ENCODE results near the gene EIF4G3.

EIF4G3 gene, protein sequence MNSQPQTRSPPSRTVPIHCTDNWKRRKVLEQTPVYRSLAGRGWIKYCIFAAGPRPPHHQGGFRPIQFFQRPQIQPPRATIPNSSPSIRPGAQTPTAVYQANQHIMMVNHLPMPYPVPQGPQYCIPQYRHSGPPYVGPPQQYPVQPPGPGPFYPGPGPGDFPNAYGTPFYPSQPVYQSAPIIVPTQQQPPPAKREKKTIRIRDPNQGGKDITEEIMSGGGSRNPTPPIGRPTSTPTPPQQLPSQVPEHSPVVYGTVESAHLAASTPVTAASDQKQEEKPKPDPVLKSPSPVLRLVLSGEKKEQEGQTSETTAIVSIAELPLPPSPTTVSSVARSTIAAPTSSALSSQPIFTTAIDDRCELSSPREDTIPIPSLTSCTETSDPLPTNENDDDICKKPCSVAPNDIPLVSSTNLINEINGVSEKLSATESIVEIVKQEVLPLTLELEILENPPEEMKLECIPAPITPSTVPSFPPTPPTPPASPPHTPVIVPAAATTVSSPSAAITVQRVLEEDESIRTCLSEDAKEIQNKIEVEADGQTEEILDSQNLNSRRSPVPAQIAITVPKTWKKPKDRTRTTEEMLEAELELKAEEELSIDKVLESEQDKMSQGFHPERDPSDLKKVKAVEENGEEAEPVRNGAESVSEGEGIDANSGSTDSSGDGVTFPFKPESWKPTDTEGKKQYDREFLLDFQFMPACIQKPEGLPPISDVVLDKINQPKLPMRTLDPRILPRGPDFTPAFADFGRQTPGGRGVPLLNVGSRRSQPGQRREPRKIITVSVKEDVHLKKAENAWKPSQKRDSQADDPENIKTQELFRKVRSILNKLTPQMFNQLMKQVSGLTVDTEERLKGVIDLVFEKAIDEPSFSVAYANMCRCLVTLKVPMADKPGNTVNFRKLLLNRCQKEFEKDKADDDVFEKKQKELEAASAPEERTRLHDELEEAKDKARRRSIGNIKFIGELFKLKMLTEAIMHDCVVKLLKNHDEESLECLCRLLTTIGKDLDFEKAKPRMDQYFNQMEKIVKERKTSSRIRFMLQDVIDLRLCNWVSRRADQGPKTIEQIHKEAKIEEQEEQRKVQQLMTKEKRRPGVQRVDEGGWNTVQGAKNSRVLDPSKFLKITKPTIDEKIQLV (N-terminal part only)

DNA sequence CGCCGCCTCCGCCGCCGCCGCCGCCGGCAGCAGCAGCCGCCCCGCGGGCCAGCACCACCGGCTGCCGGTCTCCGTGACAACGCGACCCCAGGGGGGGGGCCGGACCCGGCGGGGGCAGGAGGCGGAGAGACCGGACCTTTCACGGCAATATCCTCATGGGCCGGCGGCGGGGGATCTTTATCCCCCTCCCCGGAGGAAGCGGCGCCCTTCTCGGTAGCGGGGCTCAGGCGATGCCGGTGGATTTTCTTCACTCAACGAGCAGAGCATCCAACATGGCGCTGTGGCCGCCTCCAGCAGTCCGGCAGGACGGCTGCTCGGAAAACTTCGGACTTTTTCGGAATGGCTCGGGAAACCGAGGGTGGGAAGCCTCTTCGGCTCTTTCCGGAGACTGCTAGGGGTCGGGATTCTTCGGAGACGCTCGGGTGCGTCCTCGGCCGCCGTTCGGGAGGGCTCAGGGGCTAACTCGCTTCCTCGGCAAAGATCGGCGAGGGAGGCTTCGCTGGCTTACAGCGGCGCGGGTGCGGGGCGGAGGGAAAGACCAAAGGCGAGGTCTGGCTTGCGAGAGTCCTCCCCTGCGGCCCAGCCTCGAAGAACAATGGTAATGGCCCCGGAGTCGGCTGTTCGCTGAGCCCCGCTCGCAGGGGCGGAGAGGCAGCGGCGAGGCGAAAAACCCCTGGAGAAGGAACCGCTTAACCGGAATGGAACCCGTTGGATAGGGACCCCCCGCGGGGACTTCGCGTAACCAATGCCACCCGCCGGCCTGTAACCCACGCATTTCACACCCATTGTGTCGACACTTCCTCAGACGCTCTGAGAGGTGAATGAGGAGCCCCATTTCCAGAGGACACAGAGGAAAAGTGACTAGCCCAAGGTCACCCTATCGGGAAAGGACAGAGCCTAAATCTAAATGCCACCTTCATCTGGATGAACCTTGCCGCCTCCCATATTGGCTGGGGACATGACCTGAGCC lies at the start of gene EIF4G3:
Gene EIF4G3 (minus strand): TSS at position 312 of the 970 bp plus-strand sequence. CDS start 174,155 bp downstream, outside the sequence.
- peaks cover 5% of the 10 kb centered on the region for H3K27me3 Mint-ChIP-seq (ENCODE audit: low read depth, poor library complexity)
- TF ChIP-seq, protein P1, sequence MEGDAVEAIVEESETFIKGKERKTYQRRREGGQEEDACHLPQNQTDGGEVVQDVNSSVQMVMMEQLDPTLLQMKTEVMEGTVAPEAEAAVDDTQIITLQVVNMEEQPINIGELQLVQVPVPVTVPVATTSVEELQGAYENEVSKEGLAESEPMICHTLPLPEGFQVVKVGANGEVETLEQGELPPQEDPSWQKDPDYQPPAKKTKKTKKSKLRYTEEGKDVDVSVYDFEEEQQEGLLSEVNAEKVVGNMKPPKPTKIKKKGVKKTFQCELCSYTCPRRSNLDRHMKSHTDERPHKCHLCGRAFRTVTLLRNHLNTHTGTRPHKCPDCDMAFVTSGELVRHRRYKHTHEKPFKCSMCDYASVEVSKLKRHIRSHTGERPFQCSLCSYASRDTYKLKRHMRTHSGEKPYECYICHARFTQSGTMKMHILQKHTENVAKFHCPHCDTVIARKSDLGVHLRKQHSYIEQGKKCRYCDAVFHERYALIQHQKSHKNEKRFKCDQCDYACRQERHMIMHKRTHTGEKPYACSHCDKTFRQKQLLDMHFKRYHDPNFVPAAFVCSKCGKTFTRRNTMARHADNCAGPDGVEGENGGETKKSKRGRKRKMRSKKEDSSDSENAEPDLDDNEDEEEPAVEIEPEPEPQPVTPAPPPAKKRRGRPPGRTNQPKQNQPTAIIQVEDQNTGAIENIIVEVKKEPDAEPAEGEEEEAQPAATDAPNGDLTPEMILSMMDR (IDR thresholded peaks at IDR 0.05): no peak
- H3K9me3 Mint-ChIP-seq: no peaks in the 10 kb centered on the region
- peak within 1 kb of the TSS; percentile 100 for H3K27ac Mint-ChIP-seq
- DNase-seq: peak; percentile 100
- peaks cover 9% of the 10 kb centered on the region for H3K36me3 Mint-ChIP-seq (ENCODE audit: low read depth)
- H3K4me3 Mint-ChIP-seq: peak within 1 kb of the TSS; percentile 89
- H3K4me1 Mint-ChIP-seq: peaks cover 27% of the 10 kb centered on the region

DNA sequence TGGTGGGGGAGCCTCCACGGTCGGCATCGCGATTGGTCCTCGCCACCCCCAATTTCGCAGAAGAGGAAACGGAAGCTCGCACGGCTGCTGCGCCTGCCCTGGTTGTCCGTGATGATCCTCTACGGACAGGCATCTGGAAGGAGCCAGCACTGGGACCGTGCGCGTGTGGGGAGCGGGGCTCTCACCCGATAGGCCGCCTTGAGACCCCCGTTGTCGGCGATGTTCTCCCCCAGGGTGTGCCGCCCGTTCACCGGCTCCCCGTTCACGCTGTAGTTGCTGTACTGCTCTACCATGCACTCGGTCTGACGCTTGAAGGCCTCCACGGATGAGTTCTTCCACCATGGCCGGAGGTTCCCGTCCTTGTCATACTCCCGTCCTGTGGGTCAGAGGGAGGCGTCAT lies 48.4 kb upstream of the EIF4G3 start:
- TF ChIP-seq, protein P1 (IDR thresholded peaks at IDR 0.05): no peak
- Mint-ChIP-seq H3K27ac (no peak overlapping the region), H3K36me3 (ENCODE audit: low read depth) (peaks cover 7% of the 10 kb centered on the region)

DNA sequence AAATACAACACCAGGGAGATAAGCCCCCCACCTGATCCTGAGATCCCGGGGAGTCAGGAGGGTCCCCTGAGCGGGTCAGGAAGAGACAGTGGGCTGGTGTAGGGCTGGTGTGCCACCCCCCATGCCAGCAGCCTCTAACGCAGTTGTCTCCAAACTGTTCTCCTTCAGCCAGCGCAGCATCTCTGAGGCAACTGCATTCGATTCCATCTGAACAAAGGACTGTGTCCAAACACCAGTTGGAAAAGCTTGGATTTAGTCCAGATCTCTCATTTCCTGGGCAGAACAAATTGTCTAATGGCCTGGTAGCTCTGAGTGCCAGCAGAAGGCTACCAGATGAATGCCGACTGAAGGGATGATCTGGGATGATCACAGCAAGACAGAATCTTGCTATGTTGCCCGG lies 44.1 kb upstream of the EIF4G3 start:
- no peak for DNase-seq
- Mint-ChIP-seq H3K4me3 (no peak overlapping the region), H3K36me3 (ENCODE audit: low read depth) (peaks cover 7% of the 10 kb centered on the region), H3K27ac (no peak overlapping the region), H3K27me3 (ENCODE audit: low read depth, poor library complexity) (no peaks in the 10 kb centered on the region), H3K4me1 (peaks cover 5% of the 10 kb centered on the region), H3K9me3 (no peaks in the 10 kb centered on the region)
- TF ChIP-seq, protein P1 (IDR thresholded peaks at IDR 0.05): no peak

More for the DNA sequence above, 48.4 kb upstream of the EIF4G3 start:
- H3K27me3 Mint-ChIP-seq (ENCODE audit: low read depth, poor library complexity): no peaks in the 10 kb centered on the region
- DNase-seq: no peak
- no peaks in the 10 kb centered on the region for H3K9me3 Mint-ChIP-seq
- H3K4me1 Mint-ChIP-seq: peaks cover 5% of the 10 kb centered on the region
- no peak overlapping the region for H3K4me3 Mint-ChIP-seq

DNA sequence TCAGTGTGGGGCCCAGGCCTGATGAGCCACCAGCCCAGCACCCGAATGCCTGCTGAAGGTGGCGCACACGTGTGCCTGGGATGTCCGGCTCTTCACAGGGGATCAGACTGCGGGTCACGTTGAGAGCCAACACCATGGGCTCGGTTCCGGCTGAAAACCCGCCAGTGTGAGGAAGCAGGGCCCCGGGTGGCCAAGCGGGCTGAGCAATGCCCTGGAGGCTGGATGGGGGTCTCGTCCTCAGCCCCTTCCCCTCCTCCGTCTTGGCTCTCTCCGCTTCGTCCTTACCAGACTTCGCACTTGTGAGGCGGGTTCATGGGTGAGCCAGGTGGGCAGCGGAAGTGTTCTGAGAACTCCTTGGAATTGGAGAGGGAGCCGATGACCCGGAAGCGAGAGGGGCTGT lies 43.0 kb upstream of the EIF4G3 start:
- peaks cover 7% of the 10 kb centered on the region for H3K36me3 Mint-ChIP-seq (ENCODE audit: low read depth)
- TF ChIP-seq, protein P1 (IDR thresholded peaks at IDR 0.05): no peak
- H3K27ac Mint-ChIP-seq: no peak overlapping the region
- no peaks in the 10 kb centered on the region for H3K4me1 Mint-ChIP-seq
- H3K4me3 Mint-ChIP-seq: no peak overlapping the region
- H3K27me3 Mint-ChIP-seq (ENCODE audit: low read depth, poor library complexity): no peaks in the 10 kb centered on the region
- no peaks in the 10 kb centered on the region for H3K9me3 Mint-ChIP-seq
- DNase-seq: no peak

Measured in nephron progenitor cell (in vitro differentiated cells).